GM13977 (cell line): ENCODE data around the gene MAGI2.

ENCODE experiments used
- DNase-seq: peaks from one replicate; pipeline ENCODE4 v3.0.0; 2012; ENCODE audit warnings: low spot score
- in situ Hi-C: fragments of 300-500 bp; cut with MboI; formaldehyde crosslinking; loops from one replicate; pipeline ENCODE4 v1.12.0; 2022; ENCODE audit warnings: low sequenced_read_pairs, low pct_unique_long_range_greater_than_20kb, mixed read lengths, inconsistent platforms; ENCODE audit not compliant: unreplicated experiment
- TF ChIP-seq, protein P1 (sequence below): IDR thresholded peaks from 2 replicates; pipeline ENCODE4 v1.5.1; 2012; ENCODE audit warnings: mild to moderate bottlenecking, control low read depth; ENCODE audit not compliant: insufficient read depth; ENCODE audit errors: extremely low read depth, missing control alignments

Gene MAGI2

DNA sequence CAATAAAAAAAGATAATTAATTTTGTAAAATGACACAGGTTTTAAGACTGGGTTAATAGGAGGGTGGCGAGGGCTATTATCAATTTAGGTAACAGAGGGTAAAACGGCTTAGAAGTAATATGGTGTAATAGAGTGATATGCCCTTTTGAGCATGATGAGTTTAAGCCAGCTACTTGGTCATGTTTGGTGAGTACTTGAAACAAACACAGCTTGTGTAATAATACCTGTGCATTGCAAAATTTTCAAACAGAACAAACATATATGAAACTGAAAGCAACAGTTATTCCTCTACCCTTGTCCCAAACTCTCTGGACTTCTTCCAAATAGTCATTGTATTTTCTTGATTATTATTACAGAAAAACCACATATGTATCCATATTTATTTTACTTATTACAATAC is 241.7 kb downstream of the MAGI2 start:
- TF ChIP-seq, protein P1, sequence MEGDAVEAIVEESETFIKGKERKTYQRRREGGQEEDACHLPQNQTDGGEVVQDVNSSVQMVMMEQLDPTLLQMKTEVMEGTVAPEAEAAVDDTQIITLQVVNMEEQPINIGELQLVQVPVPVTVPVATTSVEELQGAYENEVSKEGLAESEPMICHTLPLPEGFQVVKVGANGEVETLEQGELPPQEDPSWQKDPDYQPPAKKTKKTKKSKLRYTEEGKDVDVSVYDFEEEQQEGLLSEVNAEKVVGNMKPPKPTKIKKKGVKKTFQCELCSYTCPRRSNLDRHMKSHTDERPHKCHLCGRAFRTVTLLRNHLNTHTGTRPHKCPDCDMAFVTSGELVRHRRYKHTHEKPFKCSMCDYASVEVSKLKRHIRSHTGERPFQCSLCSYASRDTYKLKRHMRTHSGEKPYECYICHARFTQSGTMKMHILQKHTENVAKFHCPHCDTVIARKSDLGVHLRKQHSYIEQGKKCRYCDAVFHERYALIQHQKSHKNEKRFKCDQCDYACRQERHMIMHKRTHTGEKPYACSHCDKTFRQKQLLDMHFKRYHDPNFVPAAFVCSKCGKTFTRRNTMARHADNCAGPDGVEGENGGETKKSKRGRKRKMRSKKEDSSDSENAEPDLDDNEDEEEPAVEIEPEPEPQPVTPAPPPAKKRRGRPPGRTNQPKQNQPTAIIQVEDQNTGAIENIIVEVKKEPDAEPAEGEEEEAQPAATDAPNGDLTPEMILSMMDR: no peak
- DNase-seq: no peak
- in situ Hi-C loops: no loop called here

DNA sequence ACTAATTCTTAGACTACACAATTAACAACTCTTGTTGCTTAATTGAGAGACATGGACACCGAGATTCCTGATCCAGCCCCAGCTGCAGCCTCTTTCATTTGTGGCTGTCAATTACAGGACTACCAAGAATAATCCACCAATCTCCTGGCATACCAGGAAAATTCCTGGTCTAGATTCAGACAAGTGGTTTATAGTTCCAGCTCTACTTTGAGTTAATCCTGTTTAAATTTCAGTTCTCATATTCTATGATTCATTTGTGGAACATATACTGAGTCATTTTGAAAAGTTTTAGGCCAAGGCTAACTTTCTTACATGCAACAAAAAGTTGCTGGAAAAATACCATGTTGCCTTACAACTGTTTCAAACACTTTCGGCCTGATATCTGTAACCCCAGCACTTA is 253.5 kb downstream of the MAGI2 start:
- no peak for DNase-seq
- in situ Hi-C loops: no loop called here
- TF ChIP-seq, protein P1: no peak

GRCh38 chr7:79199266-79199665 is 254.2 kb downstream of the MAGI2 start:
- in situ Hi-C loops: no loop called here
- DNase-seq: no peak
- TF ChIP-seq, protein P1: no peak

- in situ Hi-C loops: no loop called here
- no peak for DNase-seq
- TF ChIP-seq, protein P1: no peak
These were observed 267.9 kb downstream of the MAGI2 start for GRCh38 chr7:79185605-79186004.

- no peak for DNase-seq
- TF ChIP-seq, protein P1: no peak
- in situ Hi-C loops: no loop called here
These were observed 271.2 kb downstream of the MAGI2 start for GRCh38 chr7:79182283-79182682.

GRCh38 chr7:79180533-79180932 is 272.9 kb downstream of the MAGI2 start:
- TF ChIP-seq, protein P1: no peak
- DNase-seq: no peak
- in situ Hi-C loops: no loop called here
